OCI-LY3 (cell line): ENCODE results near the gene AP1M2.

ENCODE experiments used
- EZH2phosphoT487 ChIP-seq: fragments of 200-600 bp; shearing (Covaris generic); IDR thresholded peaks from 2 replicates; pipeline ENCODE4 v1.6.1; 2018; ENCODE audit warnings: antibody characterized with exemption, mixed run types, low read depth
- TF ChIP-seq, protein P1 (sequence below): fragments of 200-600, 300-600 bp; sonication (generic); IDR thresholded peaks from 2 replicates; pipeline ENCODE4 v1.5.1; 2014; ENCODE audit warnings: antibody characterized with exemption, low read length, low read depth

DNA sequence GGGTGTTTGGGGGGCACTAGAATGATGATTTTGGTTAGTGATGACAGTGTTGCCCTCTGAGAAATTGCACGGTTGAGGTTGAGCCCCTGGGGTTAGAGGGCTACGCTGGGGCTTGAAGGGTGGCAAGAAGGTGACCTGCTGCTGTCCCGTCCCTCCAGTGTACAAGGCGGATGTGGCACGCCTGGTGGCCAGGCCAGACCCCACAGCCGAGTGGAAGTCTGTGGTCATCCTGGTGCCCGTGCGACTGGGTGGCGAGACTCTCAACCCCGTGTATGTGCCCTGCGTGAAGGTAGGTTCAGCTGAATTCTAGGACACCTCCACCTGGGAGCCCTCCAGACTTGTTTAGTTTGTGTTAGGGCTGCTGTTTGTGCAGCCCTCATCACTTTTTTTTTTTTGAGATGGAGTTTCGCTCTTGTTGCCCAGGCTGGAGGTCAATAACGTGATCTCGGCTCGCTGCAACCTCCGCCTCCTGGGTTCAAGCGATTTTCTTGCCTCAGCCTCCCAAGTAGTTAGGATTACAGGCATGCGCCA, 38.3 kb downstream of the AP1M2 start:
- no peak for TF ChIP-seq EZH2phosphoT487
- TF ChIP-seq, protein P1, sequence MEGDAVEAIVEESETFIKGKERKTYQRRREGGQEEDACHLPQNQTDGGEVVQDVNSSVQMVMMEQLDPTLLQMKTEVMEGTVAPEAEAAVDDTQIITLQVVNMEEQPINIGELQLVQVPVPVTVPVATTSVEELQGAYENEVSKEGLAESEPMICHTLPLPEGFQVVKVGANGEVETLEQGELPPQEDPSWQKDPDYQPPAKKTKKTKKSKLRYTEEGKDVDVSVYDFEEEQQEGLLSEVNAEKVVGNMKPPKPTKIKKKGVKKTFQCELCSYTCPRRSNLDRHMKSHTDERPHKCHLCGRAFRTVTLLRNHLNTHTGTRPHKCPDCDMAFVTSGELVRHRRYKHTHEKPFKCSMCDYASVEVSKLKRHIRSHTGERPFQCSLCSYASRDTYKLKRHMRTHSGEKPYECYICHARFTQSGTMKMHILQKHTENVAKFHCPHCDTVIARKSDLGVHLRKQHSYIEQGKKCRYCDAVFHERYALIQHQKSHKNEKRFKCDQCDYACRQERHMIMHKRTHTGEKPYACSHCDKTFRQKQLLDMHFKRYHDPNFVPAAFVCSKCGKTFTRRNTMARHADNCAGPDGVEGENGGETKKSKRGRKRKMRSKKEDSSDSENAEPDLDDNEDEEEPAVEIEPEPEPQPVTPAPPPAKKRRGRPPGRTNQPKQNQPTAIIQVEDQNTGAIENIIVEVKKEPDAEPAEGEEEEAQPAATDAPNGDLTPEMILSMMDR, result no peak
